22Rv1 (cell line): ENCODE data around the gene MAST2.

Experiments
- CTCF ChIP-seq: fragments of 450-650 bp; IDR thresholded peaks from 2 replicates; pipeline ENCODE4 v1.5.1; 2017; ENCODE audit warnings: mild to moderate bottlenecking
- ZFX ChIP-seq: fragments of 450-650 bp; IDR thresholded peaks from 2 replicates; pipeline ENCODE4 v1.6.1; 2017; ENCODE audit warnings: antibody characterized with exemption, borderline replicate concordance

- TF ChIP-seq CTCF (no peak), ZFX (no peak)
Measured at GRCh38 chr1:45848097-45848496, 44.7 kb downstream of the MAST2 start.
